Hematopoietic multipotent progenitor cell treated with erythropoietin and hydrocortisone succinate and interleukin-3 and kit ligand, for 8 days (in vitro differentiated cells): Measurements from ENCODE around the gene VARS2.

Experiments used
- DNase-seq: peaks from one replicate; pipeline ENCODE4 v3.0.0-alpha.2; 2015

Gene VARS2

GRCh38 chr6:30931969-30932645, 18.1 kb downstream of the VARS2 start, which contains the start of gene SFTA2:
SFTA2 (minus strand) TSS chr6:30932170; CDS start chr6:30932096, 74 bp downstream.
- DNase-seq = no peak

- DNase-seq = no peak
Measured at GRCh38 chr6:30932665-30933365, 18.8 kb downstream of the VARS2 start.

GRCh38 chr6:30935018-30935417, 21.0 kb downstream of the VARS2 start:
- no peak for DNase-seq

- no peak for DNase-seq
Measured at GRCh38 chr6:30937265-30937664, 23.2 kb downstream of the VARS2 start.

GRCh38 chr6:30938730-30939129, 24.7 kb downstream of the VARS2 start:
- DNase-seq = no peak

- DNase-seq = no peak
Measured at GRCh38 chr6:30939473-30939872, 25.4 kb downstream of the VARS2 start.

- no peak for DNase-seq
Measured at GRCh38 chr6:30940361-30940986, 26.4 kb downstream of the VARS2 start, which contains the start of gene MUCL3. MUCL3 (plus strand) TSS chr6:30940973; CDS start chr6:30941000, 27 bp downstream.

- peak; percentile 12 for DNase-seq
Measured at GRCh38 chr6:30942338-30943060, 28.5 kb downstream of the VARS2 start.

GRCh38 chr6:30944051-30944450, 30.0 kb downstream of the VARS2 start:
- no peak for DNase-seq

GRCh38 chr6:30945281-30945680, 31.2 kb downstream of the VARS2 start:
- DNase-seq = no peak

- DNase-seq = no peak
Measured at GRCh38 chr6:30947231-30947630, 33.2 kb downstream of the VARS2 start.

GRCh38 chr6:30948811-30949210, 34.8 kb downstream of the VARS2 start:
- DNase-seq = no peak

- DNase-seq = no peak
Measured at GRCh38 chr6:30951907-30952469, 38.0 kb downstream of the VARS2 start.

GRCh38 chr6:30954631-30955366, 40.8 kb downstream of the VARS2 start:
- DNase-seq = no peak

- DNase-seq = no peak
Measured at GRCh38 chr6:30955367-30956042, 41.5 kb downstream of the VARS2 start.

- DNase-seq = no peak
Measured at GRCh38 chr6:30957716-30958115, 43.7 kb downstream of the VARS2 start.

GRCh38 chr6:30960907-30961673, 47.1 kb downstream of the VARS2 start:
- no peak for DNase-seq

GRCh38 chr6:30962716-30963115, 48.7 kb downstream of the VARS2 start:
- no peak for DNase-seq

GRCh38 chr6:30963641-30964040, 49.6 kb downstream of the VARS2 start:
- no peak for DNase-seq

- no peak for DNase-seq
Measured at GRCh38 chr6:30964075-30964474, 50.0 kb downstream of the VARS2 start.

GRCh38 chr6:30965140-30965601, 51.1 kb downstream of the VARS2 start:
- DNase-seq = no peak
